ENCODE results near the gene PAPPA.

The PAPPA gene

GRCh38 chr9:116152941-116153764 lies 438 bp upstream of the PAPPA start:
- no peak for DNase-seq (ENCODE audit: low spot score)

GRCh38 chr9:116154334-116154975 lies 864 bp downstream of the PAPPA start:
- no peak for DNase-seq (ENCODE audit: low spot score)

GRCh38 chr9:116154976-116155697 lies 1.5 kb downstream of the PAPPA start:
- no peak for DNase-seq (ENCODE audit: low spot score)

- DNase-seq (ENCODE audit: low spot score): no peak
Observed at GRCh38 chr9:116155698-116156039, 2.1 kb downstream of the PAPPA start.

GRCh38 chr9:116156621-116157314 lies 3.2 kb downstream of the PAPPA start:
- DNase-seq (ENCODE audit: low spot score): no peak

GRCh38 chr9:116157436-116158138 lies 4.0 kb downstream of the PAPPA start:
- no peak for DNase-seq (ENCODE audit: low spot score)

GRCh38 chr9:116160676-116161571 lies 7.3 kb downstream of the PAPPA start:
- no peak for DNase-seq (ENCODE audit: low spot score)

- no peak for DNase-seq (ENCODE audit: low spot score)
Observed at GRCh38 chr9:116162241-116162781, 8.7 kb downstream of the PAPPA start.

- no peak for DNase-seq (ENCODE audit: low spot score)
Observed at GRCh38 chr9:116163293-116164055, 9.9 kb downstream of the PAPPA start.

- DNase-seq (ENCODE audit: low spot score): no peak
Observed at GRCh38 chr9:116165912-116166311, 12.3 kb downstream of the PAPPA start.

GRCh38 chr9:116166713-116167112 lies 13.1 kb downstream of the PAPPA start:
- DNase-seq (ENCODE audit: low spot score): no peak

GRCh38 chr9:116168231-116168630 lies 14.6 kb downstream of the PAPPA start:
- no peak for DNase-seq (ENCODE audit: low spot score)

GRCh38 chr9:116172216-116172615 lies 18.6 kb downstream of the PAPPA start:
- DNase-seq (ENCODE audit: low spot score): no peak

- no peak for DNase-seq (ENCODE audit: low spot score)
Observed at GRCh38 chr9:116174347-116174746, 20.8 kb downstream of the PAPPA start.

GRCh38 chr9:116175614-116176013 lies 22.0 kb downstream of the PAPPA start:
- no peak for DNase-seq (ENCODE audit: low spot score)

GRCh38 chr9:116178481-116179211 lies 25.1 kb downstream of the PAPPA start:
- no peak for DNase-seq (ENCODE audit: low spot score)

- no peak for DNase-seq (ENCODE audit: low spot score)
Observed at GRCh38 chr9:116179568-116179967, 26.0 kb downstream of the PAPPA start.

GRCh38 chr9:116181853-116182610 lies 28.4 kb downstream of the PAPPA start:
- no peak for DNase-seq (ENCODE audit: low spot score)

Measured in activated CD4-positive, alpha-beta T cell treated with anti-CD3 and anti-CD28 coated beads, Interleukin-2, Interleukin-4, amounts not matched to agents 100 ng/mL and 50 ng/mL, durations not matched to agents 16 hours and 8 hours (primary cell).